ENCODE results near the gene ZNF292.
"Not testable (repeated sequence)": the region's sequence is repeated elsewhere in the genome, so short reads cannot be mapped to it uniquely, and the experiment has no call there.

Gene ZNF292

DNA sequence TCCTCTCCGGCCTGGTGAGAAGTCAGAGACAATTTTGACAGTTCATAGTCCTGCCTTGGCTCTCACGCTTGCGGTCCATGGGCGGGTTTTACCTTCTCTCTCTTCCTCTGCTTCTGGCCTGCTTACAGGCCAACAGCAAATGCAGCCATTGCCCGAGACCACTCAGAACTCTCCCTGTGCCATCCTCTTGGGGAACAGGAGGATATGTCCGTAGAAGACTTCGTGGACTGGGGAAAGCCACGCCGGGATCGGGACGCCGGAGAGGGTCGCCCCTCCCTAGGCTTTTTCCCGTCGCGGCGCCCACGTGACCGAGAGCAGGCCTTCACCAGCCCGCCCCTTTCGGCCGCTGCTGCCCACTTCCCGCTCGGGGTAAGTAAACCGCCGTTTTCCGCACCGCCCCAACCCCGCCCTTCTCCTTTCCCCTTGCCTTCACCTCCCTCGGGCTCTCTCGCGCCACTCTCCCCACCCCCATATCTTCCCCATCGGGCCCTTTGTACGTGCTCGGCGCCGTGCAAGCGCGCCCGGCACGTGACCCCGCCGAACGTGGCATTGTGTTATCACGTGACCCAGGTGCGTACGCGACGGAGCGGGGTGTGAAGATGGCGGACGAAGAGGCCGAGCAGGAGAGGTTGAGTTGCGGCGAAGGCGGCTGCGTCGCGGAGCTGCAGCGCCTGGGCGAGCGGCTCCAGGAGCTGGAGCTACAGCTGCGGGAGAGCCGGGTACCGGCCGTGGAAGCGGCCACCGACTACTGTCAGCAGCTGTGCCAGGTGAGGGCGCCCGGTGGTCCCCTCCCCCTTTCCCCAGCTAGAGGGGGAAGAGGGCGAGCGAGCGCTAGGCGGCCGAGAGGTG is at the start of gene ZNF292:
Gene ZNF292 (plus strand): TSS at position 573 of the 849 bp plus-strand sequence. CDS start 27 bp downstream, at position 600.
- peak; percentile 74 for DNase-seq (ENCODE audit: insufficient read length, low spot score)
- FAIRE-seq = peak; percentile 100

DNA sequence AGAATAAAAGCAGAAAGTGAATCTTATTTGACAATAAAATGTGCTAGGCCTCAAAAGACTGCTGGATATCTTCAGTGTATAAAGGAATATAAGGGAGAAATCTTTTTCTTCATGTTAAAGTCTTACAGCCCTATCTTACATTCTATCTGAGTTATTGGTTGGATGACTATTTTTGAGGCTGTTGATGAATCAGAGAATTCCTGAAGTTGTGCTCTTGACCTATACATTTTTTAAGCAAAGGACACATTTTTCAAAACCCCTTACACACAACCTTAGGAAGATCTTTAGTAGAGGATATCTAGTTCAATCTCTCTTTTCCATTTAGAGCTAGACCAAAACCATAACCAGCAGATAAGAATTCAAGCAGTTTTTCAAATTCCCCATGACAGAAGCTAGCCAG is 49.5 kb upstream of the ZNF292 start:
- DNase-seq (ENCODE audit: insufficient read length, low spot score) = no peak
- no peak for FAIRE-seq

DNA sequence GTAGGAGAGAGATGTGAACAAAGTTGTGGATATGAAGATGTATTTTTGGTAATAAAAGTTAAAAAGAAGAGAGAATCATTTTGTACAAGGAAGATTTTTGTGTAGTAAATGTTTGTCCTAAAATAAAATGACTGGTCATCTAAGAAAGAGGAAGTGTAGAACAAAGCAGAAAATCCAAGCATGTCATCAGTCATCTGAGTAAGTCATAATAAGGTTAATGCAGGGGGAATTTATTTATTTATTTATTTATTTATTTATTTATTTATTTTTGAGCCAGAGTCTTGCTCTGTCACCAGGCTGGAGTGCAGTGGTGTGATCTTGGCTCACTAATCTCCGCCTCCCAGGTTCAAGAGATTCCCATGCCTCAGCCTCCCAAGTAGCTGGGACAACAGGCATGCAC is 44.7 kb upstream of the ZNF292 start:
- FAIRE-seq (no peak), DNase-seq (ENCODE audit: insufficient read length, low spot score) (no peak)

DNA sequence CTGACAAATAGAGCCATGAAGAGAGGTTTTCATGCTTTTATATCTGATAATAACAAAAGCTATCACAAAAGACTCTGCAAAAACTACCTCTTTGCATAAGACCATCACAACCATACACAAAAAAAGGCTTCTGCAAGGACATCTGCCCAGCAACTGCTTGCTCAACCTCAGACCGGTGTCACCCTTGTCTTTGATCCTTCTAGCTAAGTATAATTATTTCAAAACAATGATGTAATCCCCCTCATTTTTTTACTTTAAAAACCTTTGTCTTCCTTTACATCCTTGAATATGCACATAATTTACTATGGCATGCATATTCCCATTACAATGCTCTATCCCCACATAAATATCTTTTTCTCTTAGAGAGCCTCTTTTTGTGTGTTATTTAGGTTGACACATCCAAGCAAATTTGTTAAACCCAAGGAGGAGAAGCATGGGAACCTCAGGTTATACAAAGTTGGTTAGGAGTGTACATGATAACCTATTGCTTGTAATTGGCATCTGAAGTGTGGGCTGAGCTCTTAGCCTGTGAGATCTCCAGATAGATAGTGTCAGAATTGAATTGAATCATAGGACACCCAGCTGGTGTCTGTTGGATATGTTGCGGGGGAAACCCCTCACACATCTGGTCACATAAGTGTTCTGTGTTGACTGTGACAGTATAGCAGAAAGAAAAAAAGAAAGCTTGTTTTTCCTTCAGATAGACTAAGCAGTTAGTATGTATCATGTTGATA is 39.8 kb upstream of the ZNF292 start:
- DNase-seq (ENCODE audit: insufficient read length, low spot score) (no peak), FAIRE-seq (no peak)

DNA sequence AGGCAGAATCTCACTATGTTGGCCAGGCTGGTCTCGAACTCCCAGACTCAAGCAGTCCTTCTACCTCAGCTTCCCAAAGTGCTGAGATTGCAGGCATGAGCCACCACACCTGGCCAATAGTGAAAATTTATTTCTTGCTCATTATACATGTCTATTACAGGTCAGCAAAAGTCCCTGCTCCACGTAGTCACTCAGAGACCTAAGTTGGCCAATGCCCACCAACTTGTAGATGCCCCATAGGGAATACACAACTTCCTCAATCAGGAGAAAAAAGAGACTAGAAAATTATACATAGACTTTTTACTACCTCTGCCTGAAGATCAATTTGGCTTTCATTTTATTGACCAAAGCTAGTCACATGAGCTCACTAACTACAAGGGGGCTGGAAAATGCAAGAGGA is 38.4 kb upstream of the ZNF292 start:
- no peak for DNase-seq (ENCODE audit: insufficient read length, low spot score)
- FAIRE-seq = no peak

DNA sequence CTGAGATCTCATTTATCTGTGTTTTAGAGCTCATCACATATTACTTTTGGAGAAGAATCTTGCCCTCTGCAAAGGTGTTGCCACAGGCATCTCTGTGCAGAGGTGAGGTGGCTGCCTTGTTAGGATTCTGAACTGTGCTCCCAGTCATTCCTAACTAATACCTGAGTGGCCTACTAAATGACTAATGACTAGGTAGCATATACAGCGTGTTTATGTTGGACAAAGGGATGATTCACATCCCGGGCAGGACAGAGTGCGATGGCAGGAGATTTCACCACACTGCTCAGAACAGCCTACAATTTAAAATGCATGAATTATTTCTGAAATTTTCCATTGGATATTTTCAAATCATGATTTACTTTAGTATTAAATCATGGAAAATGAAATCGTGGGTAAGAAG is 37.3 kb upstream of the ZNF292 start:
- DNase-seq (ENCODE audit: insufficient read length, low spot score) = no peak

DNA sequence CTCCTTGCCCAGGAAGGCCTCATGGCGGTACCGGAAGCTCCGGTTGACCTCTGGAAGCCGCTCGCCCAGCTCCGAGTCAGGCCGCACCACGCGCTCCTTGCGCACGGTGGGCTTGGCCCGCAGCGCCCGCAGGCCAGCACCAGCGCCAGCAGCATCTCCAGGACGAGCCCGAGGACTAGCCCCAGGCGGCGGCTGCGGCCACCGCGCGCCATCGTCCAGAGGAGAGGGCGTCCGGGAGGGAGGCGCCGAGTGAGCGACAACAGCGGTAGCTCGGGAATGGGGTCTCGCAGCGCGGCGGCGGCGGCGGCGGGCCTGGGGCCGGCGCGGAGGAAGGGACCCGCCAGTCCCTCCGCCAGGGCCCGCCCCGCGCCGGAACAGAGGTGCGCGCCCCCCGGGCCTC is 32.9 kb upstream of the ZNF292 start:
- no peak for FAIRE-seq
- no peak for DNase-seq (ENCODE audit: insufficient read length, low spot score)

More for the DNA sequence above, 37.3 kb upstream of the ZNF292 start:
- FAIRE-seq = no peak

DNA sequence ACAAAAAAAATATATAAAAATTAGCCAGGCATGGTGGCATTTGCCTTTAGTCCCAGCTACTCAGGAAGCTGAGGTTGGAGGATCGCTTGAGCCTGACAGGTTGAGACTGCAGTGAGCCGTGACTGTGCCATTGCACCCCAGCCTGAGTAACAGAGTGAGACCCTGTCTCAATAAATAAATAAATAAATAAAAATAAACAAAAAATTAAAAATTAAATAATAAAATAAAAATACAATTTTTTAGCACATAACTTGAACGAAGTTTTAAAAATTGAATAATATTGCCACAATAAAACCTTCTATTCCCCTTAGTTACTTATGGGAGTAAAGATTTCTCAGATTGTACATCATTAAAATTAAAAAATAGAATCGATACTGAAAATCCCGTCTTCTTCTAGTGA is 31.3 kb upstream of the ZNF292 start:
- FAIRE-seq (no peak), DNase-seq (ENCODE audit: insufficient read length, low spot score) (no peak)

DNA sequence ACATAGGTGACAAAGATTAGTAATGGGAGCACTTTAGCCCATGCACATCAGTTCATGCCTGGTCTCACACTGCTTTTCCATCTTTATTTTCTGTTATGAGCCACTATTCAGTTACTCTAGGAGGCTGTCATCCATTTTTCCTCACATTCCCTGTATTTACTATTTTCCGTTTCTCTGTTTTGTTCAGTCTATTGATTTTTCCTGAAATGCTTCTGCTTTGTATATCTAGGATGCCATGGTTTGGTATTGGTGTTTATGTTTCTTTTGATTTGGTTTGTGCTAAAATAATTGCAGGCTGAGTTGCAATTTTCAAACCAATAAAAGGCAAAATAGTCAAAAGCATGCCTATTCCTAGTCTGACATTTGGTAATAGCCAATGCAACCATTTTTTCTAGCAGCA is 28.9 kb upstream of the ZNF292 start:
- DNase-seq (ENCODE audit: insufficient read length, low spot score) = no peak

DNA sequence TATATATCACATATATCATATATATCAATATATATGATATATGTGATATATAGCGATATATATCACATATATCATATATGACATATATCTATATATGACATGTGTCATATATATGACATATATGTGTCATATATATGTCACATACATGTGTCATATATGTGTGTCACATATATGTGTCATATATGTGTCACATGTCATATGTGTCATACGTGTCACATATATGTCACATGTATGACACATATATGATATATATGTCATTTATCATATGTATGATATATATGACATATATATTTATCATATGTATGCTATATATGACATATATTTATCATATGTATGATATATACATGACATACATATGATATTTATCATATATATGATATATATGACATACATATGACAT is 27.6 kb upstream of the ZNF292 start:
- FAIRE-seq (no peak), DNase-seq (ENCODE audit: insufficient read length, low spot score) (no peak)

More for the DNA sequence above, 28.9 kb upstream of the ZNF292 start:
- FAIRE-seq = no peak

DNA sequence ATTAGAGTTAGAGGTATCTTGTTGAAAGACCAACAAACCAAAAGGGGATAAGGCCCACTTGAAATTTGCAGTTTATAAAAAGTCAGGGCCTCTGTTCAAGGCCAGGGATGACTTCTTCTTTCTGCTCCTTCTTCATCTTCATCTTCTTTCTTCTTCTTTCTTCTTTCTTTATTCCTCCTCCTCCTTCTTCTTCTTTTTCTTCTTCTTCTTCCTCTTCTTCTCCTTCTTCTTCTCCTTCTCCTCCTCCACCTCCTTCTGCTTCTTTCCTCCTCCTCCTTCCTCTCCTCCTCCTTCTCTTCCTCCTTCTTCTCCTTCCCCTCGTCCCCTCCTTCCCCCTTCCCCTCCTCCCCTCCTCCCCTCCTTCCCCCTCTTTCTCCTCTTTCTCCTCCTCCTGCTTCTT is 18.4 kb upstream of the ZNF292 start:
- DNase-seq (ENCODE audit: insufficient read length, low spot score) (no peak), FAIRE-seq (no peak)

DNA sequence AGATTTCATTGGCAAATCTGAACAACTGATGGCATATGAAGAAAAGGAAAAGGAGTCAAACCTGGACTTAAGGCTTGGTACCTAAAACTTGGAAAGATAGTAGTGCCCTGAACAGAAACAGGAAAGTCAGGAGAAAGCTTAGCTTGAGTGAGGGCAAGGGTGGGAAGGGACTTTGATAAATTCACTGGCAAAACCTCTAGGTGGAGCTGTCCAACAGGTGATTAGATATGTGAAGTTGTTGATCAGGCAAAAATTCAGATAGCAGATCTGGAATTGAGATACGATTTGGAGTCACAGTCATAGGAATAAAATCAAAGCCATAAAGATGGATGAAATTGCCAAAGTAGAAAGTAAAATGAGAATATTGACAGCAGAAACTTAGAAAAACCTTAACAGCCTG is 16.1 kb upstream of the ZNF292 start:
- DNase-seq (ENCODE audit: insufficient read length, low spot score) (no peak), FAIRE-seq (peak; percentile 94)

DNA sequence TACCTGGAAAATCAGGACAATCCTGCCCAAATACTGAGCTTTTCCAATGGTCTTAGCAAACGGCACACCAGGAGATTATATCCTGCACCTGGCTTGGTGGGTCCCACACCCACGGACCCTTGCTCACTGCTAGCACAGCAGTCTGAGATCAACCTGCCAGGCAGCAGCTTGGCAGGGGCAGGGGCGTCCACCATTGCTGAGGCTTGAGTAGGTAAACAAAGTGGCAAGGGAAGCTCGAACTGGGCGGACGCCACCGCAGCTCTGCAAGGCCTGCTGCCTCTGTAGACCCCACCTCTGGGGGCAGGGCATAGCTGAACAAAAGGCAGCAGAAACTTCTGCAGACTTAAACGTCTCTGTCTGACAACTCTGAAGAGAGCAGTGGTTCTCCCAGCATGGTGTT is 15.4 kb upstream of the ZNF292 start:
- FAIRE-seq; DNase-seq (ENCODE audit: insufficient read length, low spot score): not testable (repeated sequence)

DNA sequence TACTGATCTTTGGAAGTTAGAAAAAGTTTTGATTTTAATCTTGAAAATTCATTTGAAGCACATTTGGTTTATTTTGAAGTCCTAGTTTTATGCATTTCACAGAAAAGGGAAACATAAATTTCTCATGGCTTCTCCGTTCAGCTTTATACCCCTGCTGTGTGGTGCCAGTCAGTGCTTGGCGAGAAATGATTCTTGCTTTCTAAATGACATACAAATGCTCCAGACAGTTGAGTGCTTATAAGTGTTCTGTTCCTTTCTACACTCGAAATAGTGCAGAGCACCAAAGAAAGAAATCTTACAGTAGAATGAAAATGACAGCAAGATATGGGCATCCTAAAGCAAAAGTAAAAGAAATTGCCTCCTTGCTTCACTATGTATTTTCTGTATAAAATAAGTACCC is 9.0 kb upstream of the ZNF292 start:
- peak; percentile 85 for FAIRE-seq
- no peak for DNase-seq (ENCODE audit: insufficient read length, low spot score)

DNA sequence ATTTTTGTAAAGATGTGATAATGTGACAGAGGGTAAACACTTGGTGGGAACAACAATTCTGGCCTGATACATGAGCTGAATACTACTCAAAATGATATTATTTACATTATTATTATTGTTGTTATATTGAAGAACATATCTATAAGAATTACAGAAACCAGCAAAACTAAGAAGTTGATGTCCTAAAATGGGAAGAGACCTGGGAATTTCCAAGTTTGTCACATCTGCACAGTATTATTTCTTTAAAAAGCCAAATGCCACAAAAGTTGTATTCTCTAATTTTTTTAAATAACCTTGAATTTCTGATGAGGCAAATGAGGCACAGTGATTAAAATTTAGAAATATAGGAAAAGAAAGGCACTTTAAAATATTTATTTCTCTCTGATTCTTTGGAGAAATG is 5.0 kb upstream of the ZNF292 start:
- FAIRE-seq = no peak

DNA sequence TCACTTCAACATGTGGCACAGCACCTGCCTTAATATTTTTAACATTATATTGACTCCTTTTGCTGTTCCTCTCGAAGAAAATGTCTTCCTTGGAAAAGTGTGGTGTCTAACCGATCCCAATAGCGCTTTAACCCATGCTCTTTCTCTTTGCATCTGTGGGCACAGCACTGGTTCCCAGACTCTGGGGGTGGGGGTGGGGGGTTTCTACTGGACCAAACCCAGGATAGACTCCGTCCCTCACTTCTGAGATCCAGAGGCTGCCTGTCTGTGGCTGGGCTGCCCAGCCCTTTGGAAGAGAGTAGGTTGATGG is 3.9 kb upstream of the ZNF292 start:
- FAIRE-seq = no peak

More for the DNA sequence above, 5.0 kb upstream of the ZNF292 start:
- no peak for DNase-seq (ENCODE audit: insufficient read length, low spot score)

DNA sequence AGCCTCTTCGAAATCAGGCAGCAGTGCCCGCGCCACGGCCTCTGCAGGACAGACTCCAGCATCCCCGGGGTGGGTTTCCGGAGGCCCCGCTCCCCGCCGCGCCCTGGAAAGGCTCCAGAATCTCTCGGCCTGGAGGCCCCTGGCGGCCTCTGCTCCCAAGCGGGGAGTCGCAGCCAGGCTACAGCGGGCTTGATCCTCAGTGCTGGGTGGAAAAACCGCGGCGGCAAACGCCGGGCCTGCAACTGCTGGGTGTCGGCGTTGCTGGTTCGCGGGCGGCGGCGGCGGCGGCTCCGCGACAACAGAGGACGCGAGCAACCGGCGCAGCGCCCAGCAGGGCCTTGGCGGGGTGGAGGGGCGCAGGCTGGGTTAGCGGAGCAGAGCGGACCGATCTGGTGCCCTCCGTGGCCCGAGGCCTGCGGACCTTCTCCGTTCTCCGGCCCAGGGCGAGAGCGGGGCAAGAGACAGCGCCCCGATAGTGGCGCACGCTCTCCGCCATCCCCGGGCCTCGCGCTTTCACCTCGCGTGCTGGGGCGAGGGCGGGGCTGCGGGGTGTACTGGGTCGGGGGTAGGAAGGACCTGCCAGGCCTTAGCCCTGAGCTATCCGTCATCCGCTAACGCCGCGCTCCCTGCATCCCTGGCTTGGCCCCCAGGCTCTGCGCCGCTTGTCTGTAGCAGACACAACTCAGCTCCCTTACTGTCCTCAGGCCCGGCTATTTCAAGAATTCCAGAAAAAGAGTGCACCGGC is 3.4 kb upstream of the ZNF292 start:
- DNase-seq (ENCODE audit: insufficient read length, low spot score) (peak; percentile 24), FAIRE-seq (peak; percentile 80)

More for the DNA sequence above, 3.9 kb upstream of the ZNF292 start:
- no peak for DNase-seq (ENCODE audit: insufficient read length, low spot score)

DNA sequence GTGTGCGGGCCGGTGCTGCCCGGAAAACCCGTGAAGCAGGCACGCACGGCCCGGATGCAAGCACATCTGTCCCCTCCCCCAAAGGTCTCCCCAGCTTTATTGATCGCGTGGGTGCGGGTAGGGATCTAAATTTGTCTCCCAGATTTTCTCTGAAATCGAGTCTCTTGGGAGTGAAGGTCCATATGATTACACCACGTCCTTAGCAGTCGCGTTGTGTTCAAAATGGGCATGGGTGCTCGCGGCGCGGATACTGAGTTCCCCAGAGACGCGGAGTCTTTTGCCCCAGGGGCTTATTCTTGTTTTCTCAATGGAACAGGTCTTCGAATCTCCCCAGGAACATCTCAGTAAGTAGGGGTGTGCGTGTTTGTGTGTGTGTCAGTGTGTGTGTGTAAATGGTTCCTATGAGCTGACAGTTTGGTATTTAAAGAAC is 2.8 kb upstream of the ZNF292 start:
- FAIRE-seq (peak; percentile 54), DNase-seq (ENCODE audit: insufficient read length, low spot score) (no peak)

DNA sequence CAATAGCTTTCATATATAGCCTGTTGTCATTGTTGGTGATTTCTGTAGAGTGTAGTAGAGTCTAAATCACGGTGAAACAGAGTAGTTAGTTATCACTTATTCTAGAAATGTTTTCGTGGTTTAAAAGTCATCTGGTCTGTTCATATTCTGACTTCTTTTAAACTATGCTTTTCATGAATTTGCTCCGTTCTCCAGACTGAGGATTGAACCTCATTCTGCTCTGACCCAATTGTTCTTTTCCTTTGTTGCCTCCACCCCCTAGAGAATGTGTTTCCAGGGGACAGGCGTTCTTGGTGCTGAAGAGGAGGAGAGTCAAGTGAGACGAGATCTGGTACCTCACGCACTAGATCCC is 748 bp upstream of the ZNF292 start:
- DNase-seq (ENCODE audit: insufficient read length, low spot score) (no peak), FAIRE-seq (no peak)

DNA sequence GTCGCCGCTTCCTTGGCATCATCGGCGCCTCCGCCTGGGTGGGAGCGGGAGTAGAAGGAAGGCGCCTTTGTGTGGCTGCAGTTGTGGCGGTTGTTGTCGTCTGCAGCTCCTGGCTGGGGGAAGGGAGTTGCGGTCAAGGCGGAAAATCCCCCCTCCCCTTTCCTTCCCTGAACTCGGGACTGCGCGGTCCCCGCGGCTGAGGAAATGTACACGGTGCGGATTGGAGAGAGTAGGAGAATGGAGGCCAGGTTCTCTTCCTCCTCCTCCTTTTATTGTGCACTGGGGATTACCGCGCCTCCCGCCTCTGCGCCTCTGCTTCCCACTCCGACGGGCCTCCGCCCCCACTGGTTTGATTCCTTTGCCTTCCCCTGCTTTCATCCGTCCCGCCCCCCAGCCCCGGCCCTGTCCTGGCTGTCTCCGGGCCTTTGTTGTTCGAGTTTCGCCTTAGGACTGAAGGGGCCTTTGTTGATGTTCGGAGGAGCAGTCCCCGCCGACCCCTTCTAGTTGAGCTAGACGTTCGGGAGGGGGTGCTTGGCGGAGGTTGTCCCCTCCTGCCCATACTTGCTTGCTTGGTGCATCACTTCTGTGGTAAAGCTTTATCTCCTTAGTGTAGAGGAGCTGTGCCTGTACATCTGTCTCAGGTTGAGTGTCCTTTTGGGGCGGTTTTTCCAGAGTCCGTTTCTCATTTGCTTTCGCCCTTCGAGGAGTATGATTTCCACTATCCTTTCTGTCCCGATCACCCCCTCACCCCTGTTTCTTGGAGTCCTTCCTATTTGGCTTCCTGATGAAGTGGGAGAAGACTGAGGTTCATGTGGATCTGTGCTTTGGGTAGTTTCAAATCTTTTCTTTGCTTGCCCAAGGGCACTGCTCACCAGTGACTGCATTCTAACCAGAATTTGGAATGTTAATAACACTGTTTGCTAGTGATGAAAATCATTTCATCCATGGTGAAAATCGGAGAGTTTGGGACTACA is 764 bp downstream of the ZNF292 start:
- peak; percentile 76 for FAIRE-seq
- no peak for DNase-seq (ENCODE audit: insufficient read length, low spot score)
